HUES64 (cell line): Measurements from ENCODE around the gene RPA1.
"Not testable (repeated sequence)": the region's sequence is repeated elsewhere in the genome, so short reads cannot be mapped to it uniquely, and the experiment has no call there.

Source experiments
- H3K27ac ChIP-seq: 2 replicates; pipeline ENCODE4 v1.7.0; 2013; ENCODE audit warnings: low read depth, low read length, inconsistent platforms
- H3K27me3 ChIP-seq: 2 replicates; pipeline ENCODE4 v1.6.1; 2013; ENCODE audit warnings: mild to moderate bottlenecking, low read length; ENCODE audit not compliant: insufficient read depth
- H3K36me3 ChIP-seq: 2 replicates; pipeline ENCODE4 v1.6.1; 2013; ENCODE audit warnings: mild to moderate bottlenecking, low read length; ENCODE audit not compliant: insufficient read depth
- H3K4me1 ChIP-seq: 2 replicates; pipeline ENCODE4 v1.6.1; 2013; ENCODE audit warnings: mild to moderate bottlenecking, low read length, moderate library complexity; ENCODE audit not compliant: insufficient read depth
- H3K4me3 ChIP-seq: 2 replicates; pipeline ENCODE4 v1.5.1; 2013; ENCODE audit warnings: mild to moderate bottlenecking, low read length, moderate library complexity
- H3K9ac ChIP-seq: 2 replicates; pipeline ENCODE4 v1.6.1; 2013; ENCODE audit warnings: mild to moderate bottlenecking, low read depth, low read length
- H3K9me3 ChIP-seq: 2 replicates; pipeline ENCODE4 v1.6.1; 2013; ENCODE audit warnings: low read depth, low read length; ENCODE audit not compliant: insufficient read depth
- WGBS: fragments of 150-250, 120-280 bp; methylation state at CpG from one replicate; pipeline ENCODE4 v1.1.7; 2013; ENCODE audit warnings: missing lambda C conversion rate; 5-methylcytosine and 5-hydroxymethylcytosine counted together

Gene RPA1

GRCh38 chr17:1820528-1821252 is 9.1 kb upstream of the RPA1 start:
- H3K36me3 ChIP-seq: peaks cover 43% of the 10 kb centered on the region
- no peak overlapping the region for H3K9ac ChIP-seq

GRCh38 chr17:1829216-1829591 is 601 bp upstream of the RPA1 start:
- H3K27me3 ChIP-seq: no peaks in the 10 kb centered on the region
- WGBS: 1% methylated on average over 13 of the region's 13 CpGs
- no peaks in the 10 kb centered on the region for H3K9me3 ChIP-seq
- H3K36me3 ChIP-seq: peaks cover 39% of the 10 kb centered on the region
- H3K4me3 ChIP-seq: peak overlapping the region; percentile 78
- 0 out of 2 replicates have a peak, but pooled peaks cover 2% of the 10 kb centered on the region for H3K4me1 ChIP-seq
- peak overlapping the region; percentile 54 for H3K27ac ChIP-seq
- peak overlapping the region; percentile 80 for H3K9ac ChIP-seq

More at GRCh38 chr17:1820528-1821252, 9.1 kb upstream of the RPA1 start:
- H3K27ac ChIP-seq: no peak overlapping the region
- no peaks in the 10 kb centered on the region; the same call in 1 of the 2 replicates for H3K4me1 ChIP-seq
- H3K4me3 ChIP-seq: no peak overlapping the region
- no peaks in the 10 kb centered on the region for H3K9me3 ChIP-seq
- H3K27me3 ChIP-seq: no peaks in the 10 kb centered on the region
- 89% methylated on average over 7 of the region's 7 CpGs for WGBS

DNA sequence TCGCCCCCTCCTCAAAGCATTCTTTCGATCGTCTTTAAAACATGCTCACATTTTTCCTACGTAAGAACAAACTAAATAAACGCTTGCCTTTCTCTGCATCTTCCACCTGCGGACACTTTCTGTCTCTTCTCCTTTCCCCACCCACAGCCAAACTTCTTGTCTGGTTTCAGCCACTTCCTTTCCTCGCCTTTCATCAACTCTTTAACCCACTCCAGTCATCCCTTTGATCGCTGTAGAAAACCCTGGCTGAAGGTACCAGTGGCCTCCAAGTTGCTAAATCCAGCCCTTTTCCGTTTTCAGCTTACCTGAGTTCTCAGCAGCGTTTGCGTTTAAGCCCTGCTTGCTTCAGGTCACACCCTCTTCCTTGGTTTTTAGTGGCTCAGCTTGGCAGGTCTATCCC is 483 bp downstream of the RPA1 start:
- Histone ChIP-seq H3K9ac (peak overlapping the region; percentile 80), H3K27me3 (no peaks in the 10 kb centered on the region), H3K4me3 (peak overlapping the region; percentile 78), H3K9me3 (no peaks in the 10 kb centered on the region), H3K36me3 (peaks cover 41% of the 10 kb centered on the region), H3K27ac (peak overlapping the region; percentile 53; the same call in 1 of the 2 replicates), H3K4me1 (0 out of 2 replicates have a peak, but pooled peaks cover 2% of the 10 kb centered on the region)
- under 1% methylated on average over 11 of the region's 11 CpGs for WGBS

DNA sequence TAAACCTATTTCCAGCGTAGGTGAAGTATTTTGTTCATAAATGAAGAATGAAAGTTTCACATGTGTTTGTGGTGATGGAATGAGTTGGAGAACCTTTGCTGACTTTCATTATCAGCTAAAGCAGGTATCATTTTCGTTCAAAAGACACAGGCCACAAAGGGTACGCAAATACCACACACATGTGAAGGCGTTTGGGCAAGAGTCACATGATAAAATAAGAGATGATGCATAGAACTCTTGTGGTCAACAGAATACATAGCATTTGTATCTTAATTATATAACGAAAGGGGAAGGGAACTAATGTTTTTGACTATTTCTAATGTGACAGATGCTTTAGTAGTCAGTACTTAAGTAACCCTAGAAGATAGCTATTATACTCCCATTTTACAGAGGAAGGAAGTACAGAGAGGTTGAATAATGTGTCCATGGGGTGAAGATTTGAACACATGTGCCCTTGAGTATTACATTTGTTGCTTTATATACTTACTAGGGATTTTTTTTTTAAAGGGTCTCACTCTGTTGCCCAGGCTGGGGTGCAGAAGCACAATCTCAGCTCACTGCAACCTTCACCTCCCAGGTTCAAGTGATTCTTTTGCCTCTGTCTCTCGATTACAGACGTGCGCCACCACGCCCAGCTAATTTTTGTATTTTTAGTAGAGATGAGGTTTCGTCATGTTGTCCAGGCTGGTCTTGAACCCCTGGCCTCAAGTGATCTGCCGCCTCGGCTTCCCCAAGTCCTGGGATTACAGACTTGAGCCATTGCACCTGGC is 4.8 kb downstream of the RPA1 start:
- no peaks in the 10 kb centered on the region for H3K9me3 ChIP-seq
- WGBS: 96% methylated on average over 11 of the region's 12 CpGs
- H3K36me3 ChIP-seq: peaks cover 24% of the 10 kb centered on the region
- no peak overlapping the region for H3K27ac ChIP-seq
- H3K4me1 ChIP-seq: no peaks in the 10 kb centered on the region
- no peaks in the 10 kb centered on the region for H3K27me3 ChIP-seq
- H3K9ac ChIP-seq: no peak overlapping the region
- no peak overlapping the region for H3K4me3 ChIP-seq

DNA sequence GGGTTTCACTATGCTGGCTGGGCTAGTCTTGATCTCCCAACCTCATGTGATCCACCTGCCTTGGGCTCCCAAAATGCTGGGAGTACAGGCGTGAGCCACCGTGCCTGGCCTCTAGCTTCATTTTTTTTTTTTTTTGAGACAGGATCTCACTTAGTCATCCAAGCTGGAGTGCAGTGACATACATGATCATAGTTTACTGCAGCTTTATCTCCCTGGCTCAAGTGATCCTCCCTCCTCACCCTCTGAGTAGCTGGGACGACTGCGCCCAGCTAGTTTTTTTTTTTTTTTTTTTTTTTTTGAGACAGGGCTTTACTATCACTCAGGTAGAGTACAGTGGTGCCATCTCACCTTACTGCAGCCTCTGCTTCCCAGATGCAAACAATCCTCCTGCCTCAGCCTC is 9.7 kb downstream of the RPA1 start:
- H3K27ac ChIP-seq: no peak overlapping the region
- no peaks in the 10 kb centered on the region for H3K4me1 ChIP-seq
- WGBS: over 99% methylated on average over 4 of the region's 4 CpGs
- H3K4me3 ChIP-seq: no peak overlapping the region
- H3K9me3 ChIP-seq: no peaks in the 10 kb centered on the region
- no peaks in the 10 kb centered on the region for H3K27me3 ChIP-seq
- no peak overlapping the region for H3K9ac ChIP-seq
- H3K36me3 ChIP-seq: peaks cover 35% of the 10 kb centered on the region

- no peaks in the 10 kb centered on the region for H3K9me3 ChIP-seq
- H3K9ac ChIP-seq: no peak overlapping the region
- 96% methylated on average over 9 of the region's 9 CpGs for WGBS
- H3K36me3 ChIP-seq: peaks cover 59% of the 10 kb centered on the region
- no peaks in the 10 kb centered on the region for H3K4me1 ChIP-seq
- no peak overlapping the region for H3K4me3 ChIP-seq
- H3K27me3 ChIP-seq: no peaks in the 10 kb centered on the region
- H3K27ac ChIP-seq: no peak overlapping the region
Observed at GRCh38 chr17:1843947-1844346, 14.1 kb downstream of the RPA1 start.

DNA sequence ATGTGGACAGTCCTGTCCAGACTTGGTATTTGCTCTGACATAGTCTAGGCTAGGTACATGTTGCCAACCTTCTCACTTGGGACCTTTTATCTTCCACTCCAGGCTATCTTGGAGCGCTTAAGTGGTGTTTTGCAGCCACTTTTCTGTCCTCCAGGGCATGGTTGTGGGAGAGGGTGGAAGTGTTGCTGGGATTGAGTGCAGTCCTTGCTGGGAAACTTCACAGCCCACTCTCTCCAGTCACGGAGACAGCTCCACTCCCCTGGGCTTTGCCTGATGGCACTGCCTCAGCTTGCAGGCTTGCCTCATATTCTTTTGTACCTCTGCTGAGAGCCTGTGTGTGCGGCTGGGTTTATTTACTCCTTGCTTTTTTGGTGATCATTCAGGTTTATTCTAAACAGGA is 17.4 kb downstream of the RPA1 start:
- Histone ChIP-seq H3K36me3 (peaks cover 79% of the 10 kb centered on the region), H3K4me3 (no peak overlapping the region), H3K4me1 (no peaks in the 10 kb centered on the region), H3K9me3 (no peaks in the 10 kb centered on the region), H3K9ac (no peak overlapping the region), H3K27ac (no peak overlapping the region), H3K27me3 (no peaks in the 10 kb centered on the region)
- WGBS: 93% methylated on average over 3 of the region's 3 CpGs

DNA sequence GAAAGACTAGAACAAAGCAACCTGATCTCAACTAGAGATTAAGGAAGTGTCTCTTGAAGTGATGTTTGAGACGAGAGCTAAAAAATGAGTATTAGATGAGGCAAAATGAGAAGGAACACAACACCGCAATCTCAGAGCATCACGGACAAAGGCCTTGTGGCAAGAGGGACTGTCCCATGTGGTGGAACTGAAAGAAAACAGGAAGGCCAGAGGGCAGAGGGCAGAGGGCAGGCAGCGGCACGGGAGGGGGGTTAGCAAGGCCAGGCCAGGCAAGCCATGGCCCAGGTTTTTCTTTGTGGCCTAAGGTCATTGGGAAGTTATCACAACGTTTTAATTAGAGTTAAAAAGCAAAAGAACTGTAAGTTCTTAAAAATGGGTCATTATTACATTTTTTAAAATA is 22.5 kb downstream of the RPA1 start:
- WGBS: 92% methylated on average over 5 of the region's 6 CpGs
- no peak overlapping the region for H3K27ac ChIP-seq
- H3K9me3 ChIP-seq: no peaks in the 10 kb centered on the region
- H3K4me1 ChIP-seq: no peaks in the 10 kb centered on the region
- peaks cover 75% of the 10 kb centered on the region for H3K36me3 ChIP-seq
- H3K4me3 ChIP-seq: no peak overlapping the region
- no peak overlapping the region for H3K9ac ChIP-seq
- H3K27me3 ChIP-seq: no peaks in the 10 kb centered on the region

DNA sequence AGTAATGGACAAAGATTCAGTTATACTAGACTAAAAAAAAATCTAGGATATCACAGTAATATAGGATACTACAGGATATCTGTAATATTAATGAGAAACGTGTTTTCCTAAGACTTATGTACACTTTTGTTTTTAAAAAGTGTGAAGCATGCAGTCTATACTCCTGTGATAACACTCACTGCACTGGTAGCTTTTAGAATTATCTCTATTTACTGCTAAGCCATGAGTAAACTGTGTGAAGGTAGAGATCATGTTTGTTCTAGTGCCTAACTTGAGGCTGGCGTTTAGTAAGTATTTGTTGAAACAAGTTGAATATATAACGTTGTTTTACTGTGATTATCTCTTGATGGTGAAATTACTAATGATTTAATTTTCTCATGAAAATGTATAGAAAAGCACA is 23.9 kb downstream of the RPA1 start:
- Histone ChIP-seq H3K9ac (no peak overlapping the region), H3K27me3 (no peaks in the 10 kb centered on the region), H3K9me3 (no peaks in the 10 kb centered on the region), H3K27ac (no peak overlapping the region), H3K4me1 (no peaks in the 10 kb centered on the region), H3K4me3 (no peak overlapping the region), H3K36me3 (peaks cover 66% of the 10 kb centered on the region)
- WGBS: 90% methylated on average over 3 of the region's 3 CpGs

DNA sequence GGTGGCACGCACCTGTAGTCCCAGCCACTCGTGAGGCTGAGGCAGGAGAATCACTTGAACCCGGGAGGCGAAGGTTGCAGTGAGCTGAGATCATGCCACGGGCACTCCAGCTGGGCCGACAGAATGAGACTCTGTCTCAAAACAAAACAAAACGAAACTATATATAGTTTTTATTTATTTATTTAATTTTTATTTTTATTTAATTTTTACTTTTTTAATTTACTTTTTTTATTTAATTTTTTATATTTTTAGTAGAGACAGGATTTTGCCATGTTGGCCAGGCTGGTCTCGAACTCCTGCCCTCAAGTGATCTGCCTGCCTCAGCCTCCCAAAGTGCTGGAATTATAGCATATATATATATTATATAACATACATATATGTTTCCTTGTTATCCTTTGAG is 26.7 kb downstream of the RPA1 start:
- H3K9ac ChIP-seq, H3K4me3 ChIP-seq, H3K27ac ChIP-seq, H3K4me1 ChIP-seq, H3K27me3 ChIP-seq, H3K9me3 ChIP-seq: not testable (repeated sequence)
- peaks cover 67% of the 10 kb centered on the region for H3K36me3 ChIP-seq
- 95% methylated on average over 5 of the region's 8 CpGs for WGBS

GRCh38 chr17:1860978-1861377 is 31.2 kb downstream of the RPA1 start:
- Histone ChIP-seq H3K9me3 (no peaks in the 10 kb centered on the region), H3K27ac (no peak overlapping the region), H3K4me3 (no peak overlapping the region), H3K36me3 (peaks cover 30% of the 10 kb centered on the region), H3K4me1 (no peaks in the 10 kb centered on the region), H3K27me3 (no peaks in the 10 kb centered on the region), H3K9ac (no peak overlapping the region)
- WGBS: 98% methylated on average over 11 of the region's 11 CpGs
